ENCODE data around the gene DRD3.

DNA sequence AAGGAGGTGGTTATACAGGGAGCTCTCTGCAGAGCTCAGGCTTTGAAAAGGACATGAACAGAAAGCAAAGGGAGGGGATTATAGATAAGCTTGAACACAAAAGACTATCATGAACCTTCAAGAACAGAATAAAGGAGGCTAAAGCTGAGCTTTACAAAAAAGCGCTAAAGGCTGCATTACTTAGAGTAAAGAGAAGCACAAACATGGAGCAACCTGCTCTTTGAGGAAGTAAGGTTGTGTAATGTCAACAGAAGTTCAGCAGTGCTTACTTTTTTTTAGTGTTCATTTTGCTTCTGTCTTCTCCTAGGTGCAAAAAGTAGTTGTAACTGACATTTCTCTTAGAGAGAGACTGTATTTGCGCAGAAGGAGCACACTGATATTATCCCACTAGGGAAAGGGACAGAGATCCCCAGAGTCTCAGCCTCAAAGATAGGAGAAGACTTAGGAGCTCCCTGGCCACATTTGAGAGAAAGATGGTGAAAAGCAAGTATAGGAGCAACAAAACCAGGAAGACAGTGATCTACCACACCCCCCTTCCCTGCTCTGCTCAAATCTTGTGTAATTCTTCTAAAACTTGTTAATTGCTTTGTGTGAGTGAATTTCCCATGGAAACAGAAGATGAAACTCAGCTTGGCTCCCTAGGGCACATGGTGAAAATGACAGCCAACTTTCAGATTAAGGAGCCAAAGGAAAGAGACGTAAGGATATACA, 67.6 kb downstream of the DRD3 start:
- TF ChIP-seq, protein P1, sequence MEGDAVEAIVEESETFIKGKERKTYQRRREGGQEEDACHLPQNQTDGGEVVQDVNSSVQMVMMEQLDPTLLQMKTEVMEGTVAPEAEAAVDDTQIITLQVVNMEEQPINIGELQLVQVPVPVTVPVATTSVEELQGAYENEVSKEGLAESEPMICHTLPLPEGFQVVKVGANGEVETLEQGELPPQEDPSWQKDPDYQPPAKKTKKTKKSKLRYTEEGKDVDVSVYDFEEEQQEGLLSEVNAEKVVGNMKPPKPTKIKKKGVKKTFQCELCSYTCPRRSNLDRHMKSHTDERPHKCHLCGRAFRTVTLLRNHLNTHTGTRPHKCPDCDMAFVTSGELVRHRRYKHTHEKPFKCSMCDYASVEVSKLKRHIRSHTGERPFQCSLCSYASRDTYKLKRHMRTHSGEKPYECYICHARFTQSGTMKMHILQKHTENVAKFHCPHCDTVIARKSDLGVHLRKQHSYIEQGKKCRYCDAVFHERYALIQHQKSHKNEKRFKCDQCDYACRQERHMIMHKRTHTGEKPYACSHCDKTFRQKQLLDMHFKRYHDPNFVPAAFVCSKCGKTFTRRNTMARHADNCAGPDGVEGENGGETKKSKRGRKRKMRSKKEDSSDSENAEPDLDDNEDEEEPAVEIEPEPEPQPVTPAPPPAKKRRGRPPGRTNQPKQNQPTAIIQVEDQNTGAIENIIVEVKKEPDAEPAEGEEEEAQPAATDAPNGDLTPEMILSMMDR (IDR thresholded peaks at IDR 0.05; ENCODE audit: control extremely low read depth in 1 of 3, insufficient read depth in 1 of 3, low read depth in 1 of 3, low read length in 3 of 3) = no peak
- no peak for TF ChIP-seq CHD2 (IDR thresholded peaks at IDR 0.05; ENCODE audit: low read length)
